HUES64 (cell line): ENCODE results near the gene FSTL4.

Source experiments
- H3K27ac ChIP-seq: 2 replicates; pipeline ENCODE4 v1.7.0; 2013; ENCODE audit warnings: low read depth, low read length, inconsistent platforms
- H3K27me3 ChIP-seq: 2 replicates; pipeline ENCODE4 v1.6.1; 2013; ENCODE audit warnings: mild to moderate bottlenecking, low read length; ENCODE audit not compliant: insufficient read depth
- H3K36me3 ChIP-seq: 2 replicates; pipeline ENCODE4 v1.6.1; 2013; ENCODE audit warnings: mild to moderate bottlenecking, low read length; ENCODE audit not compliant: insufficient read depth
- H3K4me1 ChIP-seq: 2 replicates; pipeline ENCODE4 v1.6.1; 2013; ENCODE audit warnings: mild to moderate bottlenecking, low read length, moderate library complexity; ENCODE audit not compliant: insufficient read depth
- H3K4me3 ChIP-seq: 2 replicates; pipeline ENCODE4 v1.5.1; 2013; ENCODE audit warnings: mild to moderate bottlenecking, low read length, moderate library complexity
- H3K9ac ChIP-seq: 2 replicates; pipeline ENCODE4 v1.6.1; 2013; ENCODE audit warnings: mild to moderate bottlenecking, low read depth, low read length
- H3K9me3 ChIP-seq: 2 replicates; pipeline ENCODE4 v1.6.1; 2013; ENCODE audit warnings: low read depth, low read length; ENCODE audit not compliant: insufficient read depth
- WGBS: fragments of 150-250, 120-280 bp; methylation state at CpG from one replicate; pipeline ENCODE4 v1.1.7; 2013; ENCODE audit warnings: missing lambda C conversion rate; 5-methylcytosine and 5-hydroxymethylcytosine counted together

Gene FSTL4

DNA sequence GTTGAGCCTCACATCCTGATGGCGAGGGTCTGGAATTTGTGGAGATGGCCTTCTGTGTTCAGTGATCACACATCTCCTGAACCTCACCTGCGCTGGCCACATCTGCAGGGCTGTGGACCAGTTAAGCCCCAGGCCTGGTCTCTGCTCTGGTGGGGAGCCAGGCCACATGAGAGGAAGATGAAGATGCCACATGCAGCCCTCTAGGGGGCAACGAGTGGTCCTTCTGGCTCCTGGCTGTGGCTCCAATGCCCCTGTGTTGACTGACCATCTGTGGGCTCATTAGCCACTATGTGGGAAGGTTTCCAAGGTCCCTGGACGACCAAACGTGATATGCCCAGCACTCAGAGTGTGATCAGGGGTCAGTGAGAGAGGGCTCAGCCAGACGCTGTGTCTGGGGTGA, 357.5 kb downstream of the FSTL4 start:
- Histone ChIP-seq H3K27me3 (no peaks in the 10 kb centered on the region), H3K9ac (no peak overlapping the region), H3K4me1 (no peaks in the 10 kb centered on the region), H3K9me3 (no peaks in the 10 kb centered on the region), H3K36me3 (no peaks in the 10 kb centered on the region), H3K27ac (no peak overlapping the region), H3K4me3 (no peak overlapping the region)
- WGBS: 89% methylated on average over 6 of the region's 6 CpGs

DNA sequence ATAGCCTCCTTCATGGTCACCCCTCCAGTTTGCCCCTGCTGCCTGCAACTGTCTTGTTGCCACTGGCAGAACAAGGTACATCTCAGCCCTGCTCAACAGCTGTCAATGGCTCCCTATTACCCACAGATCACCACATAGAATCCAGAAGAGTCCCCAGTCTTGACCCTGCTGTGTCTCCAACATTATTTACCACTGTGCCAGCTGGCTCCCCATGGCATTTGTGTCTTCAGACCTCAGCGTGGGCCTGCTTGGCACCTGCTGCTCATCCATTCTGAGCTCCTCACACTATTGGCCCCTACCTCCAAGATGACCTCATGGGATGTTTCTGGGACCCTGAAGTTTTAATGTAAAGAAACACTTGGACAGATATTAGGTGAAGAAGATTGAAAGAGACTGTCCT, 358.7 kb downstream of the FSTL4 start:
- Histone ChIP-seq H3K27me3 (no peaks in the 10 kb centered on the region), H3K27ac (no peak overlapping the region), H3K9ac (no peak overlapping the region), H3K4me3 (no peak overlapping the region), H3K4me1 (no peaks in the 10 kb centered on the region), H3K9me3 (no peaks in the 10 kb centered on the region), H3K36me3 (no peaks in the 10 kb centered on the region)
- WGBS: 91% methylated on average over 1 of the region's 1 CpG

DNA sequence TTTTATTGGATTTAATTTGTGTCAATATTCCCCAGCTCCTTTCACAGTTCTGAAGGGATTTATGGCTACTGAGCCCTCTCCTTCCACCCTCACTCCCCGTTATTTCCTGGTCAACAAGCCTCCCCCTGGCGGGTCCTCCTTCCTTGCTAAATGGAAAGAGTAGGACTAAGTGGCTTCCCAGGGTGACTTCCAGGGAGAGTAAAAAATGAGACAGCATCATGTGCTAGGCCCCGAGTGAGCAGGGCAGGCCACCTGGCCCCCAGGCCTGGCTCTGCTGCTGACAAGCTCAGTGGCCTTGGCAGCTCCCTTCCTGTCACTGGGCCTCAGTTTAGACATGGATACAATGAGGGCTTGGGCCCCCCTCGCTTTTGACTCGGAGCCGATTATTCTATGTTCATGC, 359.3 kb downstream of the FSTL4 start:
- 93% methylated on average over 6 of the region's 6 CpGs for WGBS
- Histone ChIP-seq H3K4me1 (no peaks in the 10 kb centered on the region), H3K27ac (no peak overlapping the region)

DNA sequence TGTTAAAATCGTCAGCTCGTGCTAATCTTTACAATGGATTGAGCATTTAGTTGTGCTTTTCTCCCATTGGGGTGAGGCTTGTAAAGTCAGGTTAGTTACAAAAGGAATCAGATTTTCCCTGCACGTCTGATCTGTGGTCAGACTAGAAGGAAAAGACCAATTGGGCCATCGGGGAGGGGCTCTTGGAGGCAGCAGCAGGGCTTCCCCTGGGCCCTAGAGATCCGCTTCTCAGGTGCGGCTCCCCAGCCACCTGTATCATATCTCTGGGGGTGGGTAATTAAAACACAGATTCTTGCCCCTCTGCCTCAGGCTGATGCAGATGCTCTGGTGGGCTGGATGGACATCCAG, 360.2 kb downstream of the FSTL4 start:
- no peaks in the 10 kb centered on the region for H3K4me1 ChIP-seq
- no peaks in the 10 kb centered on the region for H3K9me3 ChIP-seq
- H3K27me3 ChIP-seq: no peaks in the 10 kb centered on the region
- H3K36me3 ChIP-seq: no peaks in the 10 kb centered on the region
- no peak overlapping the region for H3K9ac ChIP-seq
- H3K4me3 ChIP-seq: peak overlapping the region; percentile 26
- no peak overlapping the region for H3K27ac ChIP-seq
- WGBS: 58% methylated on average over 5 of the region's 6 CpGs

More for the DNA sequence above, 359.3 kb downstream of the FSTL4 start:
- H3K36me3 ChIP-seq: no peaks in the 10 kb centered on the region
- H3K4me3 ChIP-seq: no peak overlapping the region
- no peaks in the 10 kb centered on the region for H3K27me3 ChIP-seq
- H3K9ac ChIP-seq: no peak overlapping the region
- no peaks in the 10 kb centered on the region for H3K9me3 ChIP-seq

DNA sequence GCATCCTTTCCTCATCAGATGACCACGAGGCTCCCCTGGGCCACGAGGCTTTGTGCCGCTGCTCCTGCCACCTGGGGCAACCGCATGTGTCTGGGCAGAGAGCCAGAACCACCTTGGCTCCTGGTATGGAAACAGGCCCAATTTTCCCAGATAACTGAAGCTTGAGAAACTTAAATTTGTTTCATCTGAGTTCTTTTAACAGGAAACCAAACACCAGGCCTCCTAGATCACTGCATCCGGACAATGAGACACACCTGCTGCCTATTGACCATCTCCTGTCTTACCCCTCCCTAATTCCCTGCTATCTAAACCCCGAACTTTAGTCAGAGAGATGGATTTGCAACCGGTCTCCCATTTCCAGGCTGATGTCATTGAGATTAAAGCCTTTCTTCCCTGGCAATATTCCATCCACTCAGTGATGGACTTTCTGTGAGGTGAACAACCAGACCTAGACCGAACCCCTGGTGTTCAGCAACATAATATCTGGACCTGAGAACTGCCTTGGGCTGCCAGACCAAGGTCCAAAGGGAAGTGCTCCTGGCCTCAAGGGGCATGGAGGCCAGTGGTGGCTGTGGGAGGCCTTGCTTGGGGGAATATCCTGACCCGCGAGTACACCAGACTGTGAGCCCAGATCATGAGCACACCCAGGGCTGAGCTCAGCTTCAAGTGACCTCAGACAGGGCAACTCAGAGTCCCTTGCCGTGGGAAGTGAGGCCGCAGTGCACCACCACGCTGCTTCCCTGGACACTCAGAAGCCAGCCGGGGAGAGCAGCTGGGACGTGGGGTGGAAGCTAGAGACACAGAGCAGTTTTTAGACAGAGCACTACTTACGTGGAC, 360.8 kb downstream of the FSTL4 start:
- Histone ChIP-seq H3K9ac (no peak overlapping the region), H3K36me3 (no peaks in the 10 kb centered on the region), H3K4me1 (no peaks in the 10 kb centered on the region), H3K4me3 (peak overlapping the region; percentile 26), H3K27me3 (no peaks in the 10 kb centered on the region), H3K27ac (no peak overlapping the region), H3K9me3 (no peaks in the 10 kb centered on the region)
- 84% methylated on average over 16 of the region's 16 CpGs for WGBS

DNA sequence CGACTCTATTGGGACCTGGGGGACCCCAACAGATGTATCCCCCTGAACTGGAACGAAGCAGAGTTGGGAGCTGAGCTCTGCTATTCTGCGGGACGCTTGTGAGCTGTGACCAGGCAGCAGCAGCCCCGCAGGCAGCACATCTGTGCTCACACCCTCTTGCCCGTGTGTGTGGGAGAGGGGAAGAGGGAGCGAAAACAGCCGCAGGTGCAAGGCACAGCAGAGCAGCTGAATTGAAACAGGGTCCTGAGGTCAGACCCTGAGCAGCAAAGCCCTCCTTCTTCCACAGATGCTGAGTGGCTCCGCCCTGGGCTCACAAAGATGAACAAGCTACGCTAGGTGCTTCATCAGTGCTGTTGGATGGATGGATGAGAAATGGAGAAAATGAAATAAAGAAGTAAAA, 361.8 kb downstream of the FSTL4 start:
- WGBS: 90% methylated on average over 10 of the region's 10 CpGs
- H3K27ac ChIP-seq: no peak overlapping the region
- no peaks in the 10 kb centered on the region for H3K36me3 ChIP-seq
- no peaks in the 10 kb centered on the region for H3K9me3 ChIP-seq
- H3K4me3 ChIP-seq: no peak overlapping the region
- H3K27me3 ChIP-seq: no peaks in the 10 kb centered on the region
- no peak overlapping the region for H3K9ac ChIP-seq
- no peaks in the 10 kb centered on the region for H3K4me1 ChIP-seq

DNA sequence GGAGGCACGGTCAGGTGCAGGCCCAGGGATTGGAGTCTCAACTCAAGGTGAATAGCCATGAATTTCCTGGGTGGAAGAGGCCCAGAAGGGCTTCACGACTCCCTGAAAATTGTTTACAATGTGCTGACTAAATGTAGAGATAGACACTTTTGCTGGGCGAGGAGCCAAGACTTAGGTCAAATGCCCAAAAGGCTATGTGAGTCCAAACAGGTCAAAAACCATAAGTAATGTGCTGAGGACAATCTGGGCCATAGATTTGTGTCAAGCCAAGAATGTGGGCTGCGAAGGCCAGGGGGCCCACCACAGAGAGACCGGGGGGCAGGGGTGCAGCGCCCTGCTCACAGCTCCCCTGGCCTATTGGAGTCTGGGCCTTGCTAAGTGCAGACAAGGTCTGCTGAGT, 362.7 kb downstream of the FSTL4 start:
- Histone ChIP-seq H3K4me3 (no peak overlapping the region), H3K4me1 (no peaks in the 10 kb centered on the region), H3K36me3 (no peaks in the 10 kb centered on the region), H3K9ac (no peak overlapping the region), H3K27me3 (no peaks in the 10 kb centered on the region), H3K9me3 (no peaks in the 10 kb centered on the region), H3K27ac (no peak overlapping the region)
- 94% methylated on average over 6 of the region's 6 CpGs for WGBS

DNA sequence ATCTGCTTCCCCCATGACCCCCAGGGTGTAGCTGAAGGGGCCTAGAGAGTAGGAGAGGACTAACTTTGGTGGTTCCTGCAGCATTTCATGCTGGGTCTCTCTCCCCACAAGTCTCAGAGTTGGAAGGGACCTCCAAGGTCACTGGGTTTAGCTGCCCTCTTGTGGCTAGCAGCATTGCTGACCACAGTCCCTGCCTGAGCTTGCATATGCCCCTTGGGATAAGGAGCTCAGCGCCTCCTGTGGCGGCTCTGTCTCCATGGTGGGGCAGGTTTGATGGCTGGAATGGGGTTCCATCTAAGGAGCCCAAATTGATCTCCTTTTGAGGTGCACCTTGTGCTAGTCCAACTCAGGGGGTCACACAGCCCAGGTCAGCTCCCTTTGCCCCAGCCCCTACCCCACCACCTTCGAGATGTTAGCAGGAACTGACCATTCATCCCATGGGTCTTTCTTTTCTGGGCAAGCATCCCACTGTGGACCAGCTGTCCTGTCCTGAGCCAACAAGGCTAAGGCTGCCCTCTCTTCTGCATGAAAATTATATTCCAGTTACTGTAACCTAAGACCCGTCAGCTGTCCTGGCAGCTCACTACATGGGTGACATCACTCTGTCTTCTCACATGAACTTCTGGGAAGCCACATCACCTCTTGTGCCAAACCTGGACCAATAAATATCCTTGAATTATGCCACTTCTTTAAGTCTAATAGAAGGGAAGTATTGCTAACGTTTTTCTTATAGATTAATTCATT, 364.3 kb downstream of the FSTL4 start:
- Histone ChIP-seq H3K9ac (no peak overlapping the region), H3K9me3 (no peaks in the 10 kb centered on the region), H3K27ac (no peak overlapping the region), H3K4me3 (no peak overlapping the region), H3K36me3 (no peaks in the 10 kb centered on the region), H3K4me1 (no peaks in the 10 kb centered on the region), H3K27me3 (no peaks in the 10 kb centered on the region)
- WGBS: 76% methylated on average over 5 of the region's 5 CpGs

DNA sequence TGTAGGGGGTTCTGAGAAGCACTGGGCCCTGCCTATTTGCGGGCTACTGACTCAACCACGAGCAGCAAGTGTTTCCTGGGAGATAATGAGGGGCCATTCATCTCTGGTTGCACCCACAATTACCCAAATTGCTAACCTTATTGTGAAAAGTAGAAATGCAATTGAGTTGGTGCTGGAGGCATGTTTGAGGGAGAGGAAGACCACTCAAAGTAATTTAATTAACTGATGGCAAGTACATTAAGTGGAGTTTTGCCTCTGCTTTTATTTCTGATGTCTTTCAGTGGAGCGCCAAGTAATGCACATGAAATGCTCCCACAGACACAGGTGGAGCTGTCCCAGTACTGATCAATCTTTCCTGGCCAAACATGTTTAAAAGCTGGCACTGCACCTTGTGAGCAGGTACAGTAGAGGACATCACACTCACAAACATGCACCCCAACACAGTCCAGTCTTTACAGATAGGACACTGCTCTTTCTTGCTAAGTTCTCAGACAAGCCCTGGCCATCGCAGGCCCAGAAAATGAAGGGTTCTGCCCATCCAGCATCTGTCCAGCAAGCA, 365.1 kb downstream of the FSTL4 start:
- Histone ChIP-seq H3K36me3 (no peaks in the 10 kb centered on the region), H3K4me3 (no peak overlapping the region), H3K9ac (no peak overlapping the region), H3K4me1 (no peaks in the 10 kb centered on the region), H3K9me3 (no peaks in the 10 kb centered on the region), H3K27me3 (no peaks in the 10 kb centered on the region), H3K27ac (no peak overlapping the region)
- 91% methylated on average over 4 of the region's 4 CpGs for WGBS

DNA sequence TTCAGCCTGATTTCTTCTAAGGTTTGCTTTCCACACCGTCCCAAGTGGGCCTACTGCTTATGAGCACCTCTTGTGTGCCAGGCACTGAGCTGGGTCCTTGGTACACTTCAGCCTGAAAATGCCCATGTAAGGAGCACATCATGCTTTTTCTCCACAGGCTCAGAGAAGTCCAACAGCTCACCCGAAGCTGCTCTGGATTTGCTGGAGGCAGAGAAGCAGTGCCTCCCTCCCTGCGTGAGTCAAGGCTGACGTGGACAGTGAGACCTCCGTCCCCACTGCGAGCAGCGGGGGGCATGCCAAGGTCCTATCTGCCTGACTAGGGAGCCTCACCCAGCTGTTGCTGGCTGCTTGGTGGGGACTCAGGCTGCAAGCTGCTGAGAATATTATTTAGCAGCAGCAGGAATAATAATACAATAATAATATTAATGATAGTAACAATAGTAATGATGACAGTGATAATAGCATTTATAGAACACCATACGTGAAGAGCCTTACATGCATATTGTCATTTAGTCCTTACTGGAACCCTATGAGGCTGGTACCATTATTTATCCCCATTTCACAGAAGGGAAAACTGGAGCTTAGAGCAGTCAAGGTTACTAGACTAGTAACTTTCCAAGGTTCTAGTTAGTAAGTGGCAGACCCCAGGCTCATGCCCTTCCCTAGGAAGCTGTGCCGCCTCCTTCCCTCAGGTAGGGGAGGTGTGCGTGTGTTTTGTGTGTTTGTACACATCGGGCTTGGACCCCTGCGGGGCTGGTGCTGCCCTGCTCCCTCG, 365.8 kb downstream of the FSTL4 start:
- H3K36me3 ChIP-seq: no peaks in the 10 kb centered on the region
- no peak overlapping the region for H3K9ac ChIP-seq
- H3K27me3 ChIP-seq: no peaks in the 10 kb centered on the region
- no peaks in the 10 kb centered on the region for H3K4me1 ChIP-seq
- 88% methylated on average over 13 of the region's 13 CpGs for WGBS
- H3K27ac ChIP-seq: no peak overlapping the region
- H3K9me3 ChIP-seq: no peaks in the 10 kb centered on the region
- H3K4me3 ChIP-seq: no peak overlapping the region

DNA sequence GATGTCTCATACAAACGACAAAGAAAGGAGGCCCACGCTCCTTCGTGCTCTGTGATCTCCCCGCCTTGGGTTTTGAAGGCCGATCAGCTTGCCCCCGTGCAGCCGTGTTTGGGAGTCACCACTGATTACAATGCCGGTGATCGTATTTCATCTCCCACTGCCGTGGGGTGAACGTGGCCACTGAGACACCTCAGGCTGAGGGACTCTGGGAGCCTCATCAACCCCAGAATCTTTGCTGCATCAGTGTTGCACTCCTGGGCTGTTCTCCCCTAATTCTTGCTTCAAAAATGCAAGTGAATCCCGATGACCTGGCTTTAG, 366.3 kb downstream of the FSTL4 start:
- H3K9me3 ChIP-seq: no peaks in the 10 kb centered on the region
- H3K4me1 ChIP-seq: no peaks in the 10 kb centered on the region
- no peaks in the 10 kb centered on the region for H3K36me3 ChIP-seq
- 89% methylated on average over 12 of the region's 12 CpGs for WGBS
- H3K9ac ChIP-seq: no peak overlapping the region
- no peaks in the 10 kb centered on the region for H3K27me3 ChIP-seq
- H3K4me3 ChIP-seq: no peak overlapping the region
- no peak overlapping the region for H3K27ac ChIP-seq
